Renal cortical epithelial cell (primary cell): ENCODE data around the gene ULK2. TPM values are rescaled to one million over a fixed set of nuclear protein-coding genes. Genes with fewer than 3 reads are reported as not detected.

ENCODE experiments used
- DNase-seq: peaks from one replicate; pipeline ENCODE4 v3.0.0-alpha.2; 2011; ENCODE audit warnings: low read depth
- total RNA-seq: library from RNA; depleted of rRNA; stranded (reverse); fragments of >200 nt; gene quantifications from 2 replicates; pipeline ENCODE4 v1.2.3, GENCODE V29; 2014

Gene ULK2
- total RNA-seq, 1 donor from 2014 or later, result 18.0 TPM

GRCh38 chr17:19726631-19727376, 140.9 kb downstream of the ULK2 start:
- DNase-seq, result no peak

GRCh38 chr17:19725486-19725885, 142.2 kb downstream of the ULK2 start:
- DNase-seq, result no peak

GRCh38 chr17:19724501-19725420, 143.0 kb downstream of the ULK2 start:
- peak; percentile 36 for DNase-seq

- peak; percentile 11 for DNase-seq
These were observed 143.8 kb downstream of the ULK2 start for GRCh38 chr17:19723964-19724363.

Other genes starting within 250 kb of the ULK2 start
- gene ALDH3A2, start 219.2 kb downstream of the ULK2 start, total RNA-seq, result 17.0 and 37.6 TPM in 2 replicates
- gene SLC47A2, start 151.4 kb downstream of the ULK2 start, total RNA-seq, result 0.55 TPM in 1 of 2 replicates, not detected in the other
- gene ALDH3A1, start 119.6 kb downstream of the ULK2 start, total RNA-seq, result 0.10 TPM in 1 of 2 replicates, not detected in the other
- gene AKAP10, start 109.9 kb upstream of the ULK2 start, total RNA-seq, result 25.2 and 35.7 TPM in 2 replicates
- gene SPECC1, start 141.4 kb upstream of the ULK2 start, total RNA-seq, result 88.7 and 144 TPM in 2 replicates